Nephron progenitor cell (in vitro differentiated cells): ENCODE data around the gene LPA.

Experiments used
- DNase-seq: peaks from one replicate; pipeline ENCODE4 v3.0.0; 2021
- H3K27ac Mint-ChIP-seq: 2 replicates; pipeline ENCODE4 v1.8.0; 2021; ENCODE audit warnings: mild to moderate bottlenecking, moderate library complexity, mixed read lengths
- H3K27me3 Mint-ChIP-seq: 2 replicates; pipeline ENCODE4 v1.8.0; 2021; ENCODE audit warnings: mild to moderate bottlenecking, low read depth, mixed read lengths; ENCODE audit not compliant: poor library complexity
- H3K36me3 Mint-ChIP-seq: 2 replicates; pipeline ENCODE4 v1.8.0; 2021; ENCODE audit warnings: low read depth, mixed read lengths
- H3K4me1 Mint-ChIP-seq: 2 replicates; pipeline ENCODE4 v1.8.0; 2021; ENCODE audit warnings: mixed read lengths
- H3K4me3 Mint-ChIP-seq: 2 replicates; pipeline ENCODE4 v1.8.0; 2021; ENCODE audit warnings: mild to moderate bottlenecking, moderate library complexity, mixed read lengths
- H3K9me3 Mint-ChIP-seq: 2 replicates; pipeline ENCODE4 v1.8.0; 2021; ENCODE audit warnings: mild to moderate bottlenecking, moderate library complexity, mixed read lengths
- CTCF ChIP-seq: fragments of 200-600 bp; sonication (generic); IDR thresholded peaks from 2 replicates; pipeline ENCODE4 v1.5.0; 2021; ENCODE audit warnings: antibody characterized with exemption

The LPA gene

GRCh38 chr6:160487116-160487515 lies 177.0 kb downstream of the LPA start:
- Mint-ChIP-seq H3K27ac (no peak overlapping the region), H3K4me3 (no peak overlapping the region), H3K27me3 (no peaks in the 10 kb centered on the region), H3K4me1 (no peaks in the 10 kb centered on the region), H3K9me3 (no peaks in the 10 kb centered on the region), H3K36me3 (peaks cover 24% of the 10 kb centered on the region)
- no peak for TF ChIP-seq CTCF
- DNase-seq = no peak
